ENCODE measurements around the gene RAB6C.
"Not testable (repeated sequence)": the region's sequence is repeated elsewhere in the genome, so short reads cannot be mapped to it uniquely, and the experiment has no call there.

DNA sequence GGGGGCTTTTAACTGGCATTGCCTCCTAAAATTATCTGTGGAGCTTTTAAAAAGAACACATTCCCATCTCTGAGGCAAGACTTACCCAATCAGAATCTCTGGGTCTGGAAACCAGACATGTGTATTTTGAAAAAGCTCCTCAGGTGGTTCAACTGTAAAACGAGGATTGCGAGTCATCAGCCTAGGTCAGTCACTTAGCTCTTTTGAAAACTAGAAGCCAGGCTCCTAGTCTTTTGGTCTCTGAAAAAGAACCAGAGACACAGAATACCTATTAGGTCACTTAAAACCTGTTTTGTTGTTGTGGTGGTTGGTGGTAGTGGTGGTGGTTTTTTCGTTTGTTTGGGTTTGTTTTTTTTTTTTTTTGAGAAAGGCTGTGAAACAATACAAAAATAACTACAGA, 2.5 kb upstream of the RAB6C start:
- TF ChIP-seq, protein P1, sequence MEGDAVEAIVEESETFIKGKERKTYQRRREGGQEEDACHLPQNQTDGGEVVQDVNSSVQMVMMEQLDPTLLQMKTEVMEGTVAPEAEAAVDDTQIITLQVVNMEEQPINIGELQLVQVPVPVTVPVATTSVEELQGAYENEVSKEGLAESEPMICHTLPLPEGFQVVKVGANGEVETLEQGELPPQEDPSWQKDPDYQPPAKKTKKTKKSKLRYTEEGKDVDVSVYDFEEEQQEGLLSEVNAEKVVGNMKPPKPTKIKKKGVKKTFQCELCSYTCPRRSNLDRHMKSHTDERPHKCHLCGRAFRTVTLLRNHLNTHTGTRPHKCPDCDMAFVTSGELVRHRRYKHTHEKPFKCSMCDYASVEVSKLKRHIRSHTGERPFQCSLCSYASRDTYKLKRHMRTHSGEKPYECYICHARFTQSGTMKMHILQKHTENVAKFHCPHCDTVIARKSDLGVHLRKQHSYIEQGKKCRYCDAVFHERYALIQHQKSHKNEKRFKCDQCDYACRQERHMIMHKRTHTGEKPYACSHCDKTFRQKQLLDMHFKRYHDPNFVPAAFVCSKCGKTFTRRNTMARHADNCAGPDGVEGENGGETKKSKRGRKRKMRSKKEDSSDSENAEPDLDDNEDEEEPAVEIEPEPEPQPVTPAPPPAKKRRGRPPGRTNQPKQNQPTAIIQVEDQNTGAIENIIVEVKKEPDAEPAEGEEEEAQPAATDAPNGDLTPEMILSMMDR (IDR thresholded peaks at IDR 0.05), result not testable (repeated sequence)
- not testable (repeated sequence) for TF ChIP-seq ZFX (IDR thresholded peaks at IDR 0.05; ENCODE audit: borderline replicate concordance)
